Urothelium cell line (cell line): ENCODE results near the gene TUBE1.
A peak's percentile ranks its signal among the peaks of the same experiment; 100 is the strongest.

Experiments used
- DNase-seq: peaks from one replicate; pipeline ENCODE4 v3.0.0; 2011; ENCODE audit warnings: low spot score, mixed read lengths
- FAIRE-seq: peaks from 2 replicates; lab custom pipeline; 2011; peaks lifted over from hg19 to GRCh38; lab: Jason Lieb, UNC

TUBE1 gene

DNA sequence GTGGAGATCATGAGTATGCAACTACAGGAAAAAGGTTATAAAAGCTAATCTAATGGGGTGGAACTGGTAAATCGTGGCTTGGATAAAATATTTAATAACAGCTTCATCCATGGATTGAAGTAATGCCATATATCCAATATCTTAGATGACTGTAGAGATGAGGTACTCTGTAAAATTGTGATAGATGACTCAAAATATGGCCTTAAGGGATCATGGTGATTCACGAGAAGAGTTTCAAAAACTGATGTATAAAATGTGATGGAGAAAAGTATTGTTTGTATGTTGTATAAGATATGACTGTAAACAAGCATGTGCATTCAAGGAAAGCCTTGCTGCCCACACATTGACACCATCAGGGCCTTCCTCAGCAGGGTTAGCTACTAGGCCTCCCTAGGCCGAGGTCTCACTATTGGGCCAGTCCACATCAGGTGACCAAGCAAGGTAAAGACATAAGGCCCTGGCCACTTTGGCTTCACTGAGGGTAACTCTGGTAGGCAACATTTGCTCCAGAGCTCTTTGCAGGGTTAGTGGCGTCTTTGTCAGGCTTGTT is 51.1 kb downstream of the TUBE1 start:
- FAIRE-seq (no peak), DNase-seq (no peak)

DNA sequence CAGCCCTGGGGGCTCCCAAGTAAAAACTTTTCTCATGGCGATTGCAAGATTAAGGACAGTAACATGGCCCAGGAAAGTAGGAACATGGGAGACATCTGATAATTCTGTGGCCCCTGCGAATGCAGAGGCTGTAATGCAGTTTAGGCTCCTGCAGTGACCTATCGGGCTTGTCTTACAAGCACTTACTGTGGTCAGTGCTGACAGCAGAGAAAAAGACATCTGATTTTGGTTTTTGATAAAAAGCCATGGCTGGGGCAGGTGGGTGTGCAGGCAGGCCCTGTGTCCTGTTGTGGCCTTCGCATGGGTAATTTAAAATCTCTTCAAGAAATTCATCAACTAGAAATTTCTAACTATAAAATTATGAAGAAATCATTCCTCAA is 52.7 kb downstream of the TUBE1 start:
- no peak for FAIRE-seq
- DNase-seq: no peak

DNA sequence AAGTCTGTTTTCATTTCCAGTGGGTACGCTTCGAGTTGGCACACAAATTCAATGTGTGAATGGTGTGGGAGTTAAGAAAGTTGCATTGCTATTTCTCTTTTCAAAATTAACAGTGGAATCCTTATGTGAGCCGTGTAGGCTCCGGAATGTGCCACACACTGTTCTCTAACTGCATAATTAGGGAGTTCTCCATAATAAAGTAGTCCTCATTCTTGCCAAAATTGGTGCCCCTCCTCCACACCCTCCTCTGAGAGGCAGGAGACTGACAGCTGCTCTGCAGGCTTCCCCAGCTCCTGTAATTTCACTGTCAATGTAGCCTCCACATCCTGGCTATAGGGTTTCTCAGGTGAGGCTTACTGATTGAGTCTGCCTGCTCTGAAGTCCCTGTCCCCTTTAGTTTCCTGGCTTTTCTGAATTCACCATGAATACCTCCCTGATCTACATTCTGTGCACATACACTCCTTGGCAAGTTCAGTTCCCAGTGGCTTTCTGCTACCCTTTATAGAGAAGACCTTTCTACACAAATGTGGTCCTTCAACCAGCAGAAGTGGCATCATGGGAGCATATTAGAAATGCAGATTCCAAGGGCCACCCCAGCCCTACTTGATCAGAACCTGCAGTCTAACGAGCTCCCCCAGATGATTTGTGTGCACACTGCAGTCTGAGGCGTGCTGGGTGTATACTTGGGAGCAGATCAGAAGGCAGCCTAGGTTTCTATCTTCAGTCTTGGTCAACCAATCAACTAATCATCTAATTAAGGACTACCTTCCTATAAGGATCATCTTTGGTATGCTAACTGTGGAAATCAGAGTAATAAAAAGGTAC is 53.3 kb downstream of the TUBE1 start:
- FAIRE-seq: no peak
- DNase-seq: no peak

DNA sequence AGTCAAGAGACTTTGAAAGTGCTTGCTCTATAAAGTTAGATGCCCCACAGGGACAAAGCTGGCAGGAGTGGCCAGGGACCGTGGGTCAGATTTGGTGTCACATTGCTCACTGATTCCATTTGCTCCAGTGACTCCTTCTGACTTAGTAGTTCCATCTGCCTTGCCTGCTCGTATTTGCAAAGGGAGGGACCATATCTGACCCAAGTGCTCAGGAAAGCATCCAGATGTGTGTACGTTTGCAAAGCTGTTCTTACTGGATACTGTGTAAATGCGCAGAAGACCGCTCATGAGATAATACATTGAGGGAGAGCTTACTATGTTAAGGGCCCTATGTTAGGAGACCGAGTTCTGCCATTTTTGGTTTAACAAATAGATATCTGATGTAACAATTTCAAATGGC is 54.6 kb downstream of the TUBE1 start:
- FAIRE-seq: no peak
- DNase-seq: no peak

DNA sequence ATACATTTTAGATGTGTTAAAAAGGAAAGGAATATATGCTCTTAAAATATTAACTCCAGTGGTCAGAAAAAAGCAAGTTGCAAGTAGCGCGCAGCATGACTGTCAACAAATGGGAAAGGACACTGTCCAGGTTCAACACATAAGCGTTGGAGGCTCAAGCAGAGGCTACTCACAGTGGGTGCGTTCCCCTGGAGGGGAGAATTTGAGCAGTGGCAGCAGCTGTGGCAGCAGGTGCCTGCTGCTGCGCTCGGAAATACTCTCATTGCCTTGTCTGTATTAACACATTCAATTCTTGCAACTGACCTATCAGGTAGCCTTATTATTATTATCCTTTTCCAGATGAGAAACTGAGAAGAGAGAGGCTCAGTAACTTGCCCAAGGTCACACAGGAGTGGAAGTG is 55.3 kb downstream of the TUBE1 start:
- DNase-seq (no peak), FAIRE-seq (no peak)

DNA sequence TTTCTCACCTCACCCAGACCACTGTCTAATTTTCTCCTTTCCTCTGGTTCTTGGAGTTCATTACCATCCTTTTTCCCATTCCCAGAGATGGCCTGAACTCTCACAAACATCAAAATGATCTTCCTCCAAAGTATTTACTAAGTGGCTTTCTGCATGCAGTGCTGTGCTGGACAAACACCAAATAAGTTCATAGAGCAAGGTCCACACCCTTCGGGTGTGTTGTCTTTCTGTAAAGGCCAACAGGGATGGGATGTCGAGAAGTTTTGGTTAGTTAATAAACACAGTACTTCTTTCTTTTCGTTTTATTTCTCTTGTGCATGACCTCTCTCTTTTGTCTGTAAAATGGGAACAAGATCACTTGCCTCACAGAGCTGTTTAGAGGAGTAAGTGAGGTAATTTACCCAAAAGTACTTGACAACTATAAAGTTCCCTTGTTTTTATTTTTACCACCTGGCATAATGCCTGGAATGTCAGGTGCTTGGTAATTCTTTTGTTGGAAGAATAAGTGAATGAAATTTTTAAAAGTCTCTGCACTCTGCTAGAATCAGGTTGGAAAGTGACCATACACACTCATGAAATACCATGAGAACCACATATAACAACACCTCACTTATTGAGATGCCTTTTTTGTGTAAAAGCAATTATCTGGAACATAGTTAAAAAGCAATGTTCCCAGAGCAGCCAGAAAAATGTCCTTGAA is 56.2 kb downstream of the TUBE1 start:
- FAIRE-seq: no peak
- DNase-seq: no peak

DNA sequence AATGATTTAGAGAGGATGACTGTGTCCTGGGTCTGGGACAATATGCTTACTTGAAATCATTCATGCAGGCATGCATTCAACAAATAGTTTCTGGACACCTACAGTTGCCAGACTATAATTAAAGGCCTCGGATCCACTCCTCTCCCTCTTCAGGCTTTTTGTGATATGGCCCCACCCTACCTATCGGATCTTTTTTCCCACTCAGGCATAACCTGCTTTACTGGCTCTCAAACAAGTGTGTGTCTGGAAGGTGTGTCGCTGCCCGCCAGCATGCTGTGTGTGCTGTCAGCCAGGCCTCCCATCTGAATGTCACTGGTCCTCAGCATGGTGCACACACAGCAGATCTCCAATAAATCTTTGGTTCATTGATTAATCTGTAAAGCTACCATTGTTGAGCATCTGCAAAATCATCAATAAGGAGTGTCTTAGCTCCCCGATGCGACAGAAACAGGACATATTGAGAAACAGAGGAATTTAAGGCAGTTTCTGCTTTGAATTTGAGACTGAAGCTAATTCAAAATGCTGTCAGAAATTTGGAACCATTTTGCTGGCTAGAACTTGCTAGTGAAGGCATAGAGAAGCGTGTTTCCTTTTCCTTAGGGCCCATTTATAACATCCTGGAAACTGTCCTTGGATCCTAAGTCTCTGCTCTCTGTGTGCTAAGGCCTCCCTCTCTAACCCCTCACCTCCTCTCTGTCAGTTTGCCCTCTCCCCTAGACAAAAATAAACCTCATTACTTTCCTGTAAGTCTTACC is 56.9 kb downstream of the TUBE1 start:
- no peak for FAIRE-seq
- DNase-seq: no peak

DNA sequence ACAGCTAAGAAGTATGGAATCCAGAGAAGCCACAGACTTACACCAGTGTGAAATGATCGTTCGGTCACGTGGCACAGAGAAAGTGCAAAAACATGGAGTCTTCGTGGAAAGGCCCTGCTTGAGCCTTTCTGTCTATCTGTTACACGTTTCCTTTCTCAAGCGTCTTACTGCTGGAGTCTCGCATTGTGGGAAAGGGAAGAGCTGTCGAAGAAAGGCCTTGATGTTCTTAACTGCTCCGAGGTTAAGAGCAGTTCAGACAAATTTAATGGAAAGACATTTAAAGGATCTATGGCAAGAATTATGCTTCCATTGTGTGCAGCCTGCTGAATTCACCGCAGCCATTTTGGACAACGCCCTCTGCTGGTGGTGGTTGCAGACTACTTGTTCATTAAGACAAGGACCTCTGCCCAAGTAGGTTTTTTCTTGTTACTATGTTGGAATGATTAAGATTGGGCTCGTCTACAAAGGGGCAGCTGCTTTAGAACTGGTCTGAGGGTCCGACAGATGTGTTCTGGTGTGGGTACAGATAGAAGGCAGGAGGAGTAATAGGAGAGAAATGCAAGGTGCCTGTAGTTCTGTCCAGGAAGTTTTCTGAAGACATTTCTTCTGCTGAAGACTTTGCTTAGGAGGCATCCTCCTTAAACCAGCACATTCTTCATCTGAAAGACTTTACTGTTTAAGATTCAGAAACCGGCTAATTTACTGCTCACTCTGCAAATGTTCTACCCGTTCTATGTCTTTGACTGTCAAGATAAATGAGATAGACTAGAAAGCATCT is 58.0 kb downstream of the TUBE1 start:
- DNase-seq (peak; percentile 44), FAIRE-seq (no peak)

DNA sequence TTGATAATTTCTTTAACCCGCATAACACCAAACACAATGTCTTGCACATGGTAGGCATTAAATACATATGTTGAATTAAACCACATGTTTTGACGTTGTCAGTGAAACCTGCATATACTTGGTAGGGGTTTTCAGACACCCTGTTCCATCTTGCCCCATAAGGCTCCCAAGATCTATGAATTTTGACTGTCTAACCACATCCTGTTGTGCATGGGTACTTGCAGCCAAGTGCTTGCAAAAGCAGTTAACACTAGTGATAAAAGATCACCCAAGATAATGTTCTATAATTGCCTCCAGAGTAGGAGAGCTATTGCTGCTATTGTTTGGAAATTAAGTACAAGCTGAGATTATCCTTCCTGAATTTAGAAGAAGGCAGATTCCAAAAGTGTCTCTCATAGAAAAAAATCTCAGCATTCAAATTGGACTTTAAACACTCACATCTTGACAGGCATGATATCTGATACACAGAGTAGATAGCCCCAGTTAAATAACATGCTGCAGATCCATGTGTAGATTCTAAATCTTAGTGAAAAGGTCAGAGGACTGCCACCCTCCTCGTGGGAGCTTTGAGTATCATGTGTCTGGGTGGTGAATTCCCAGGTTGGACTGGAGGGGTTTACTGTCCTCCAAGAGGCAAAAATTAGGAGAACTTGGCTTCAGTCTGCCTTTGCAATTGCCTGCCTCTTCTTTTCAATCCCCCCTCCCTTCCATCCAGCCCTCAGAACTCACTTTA is 59.2 kb downstream of the TUBE1 start:
- no peak for FAIRE-seq
- DNase-seq: no peak

DNA sequence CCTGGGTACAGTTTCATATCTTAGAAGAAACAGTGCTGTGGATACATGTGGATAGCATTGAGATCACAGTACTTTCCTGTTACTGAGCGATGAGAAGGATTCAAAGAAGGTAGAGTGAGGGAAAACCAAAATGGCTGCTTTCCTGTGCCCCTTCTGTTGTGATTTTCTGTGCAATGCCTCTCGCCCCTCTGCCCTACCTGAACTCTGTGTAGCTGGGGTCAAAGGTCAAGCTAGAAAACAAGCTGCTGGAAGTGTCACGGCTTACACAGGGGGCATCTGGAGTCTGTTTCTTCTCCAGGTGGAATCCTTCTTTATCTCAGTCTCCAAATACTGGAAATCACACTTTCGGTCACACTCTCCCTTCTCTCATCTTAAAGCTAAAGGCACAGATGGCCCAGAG is 60.3 kb downstream of the TUBE1 start:
- DNase-seq (no peak), FAIRE-seq (no peak)

DNA sequence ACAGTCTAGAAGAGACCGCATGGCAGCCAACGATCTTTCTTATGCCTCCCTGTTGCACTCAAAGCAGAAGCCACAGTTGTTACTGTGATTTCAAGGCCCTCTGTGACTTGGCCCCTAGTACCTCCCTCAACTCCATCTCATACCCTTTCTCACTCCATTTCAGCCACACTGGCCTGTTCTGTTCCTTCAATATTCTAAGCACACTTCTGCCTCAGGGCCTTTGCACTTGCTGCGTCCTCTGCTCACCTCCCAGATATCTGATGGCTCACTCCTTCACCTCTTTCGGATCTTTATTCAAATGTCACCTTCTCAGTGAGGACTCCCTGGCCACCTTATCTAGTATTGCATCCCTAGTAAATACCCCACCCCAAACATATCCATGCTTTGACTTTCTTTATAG is 62.8 kb downstream of the TUBE1 start:
- DNase-seq (no peak), FAIRE-seq (no peak)

DNA sequence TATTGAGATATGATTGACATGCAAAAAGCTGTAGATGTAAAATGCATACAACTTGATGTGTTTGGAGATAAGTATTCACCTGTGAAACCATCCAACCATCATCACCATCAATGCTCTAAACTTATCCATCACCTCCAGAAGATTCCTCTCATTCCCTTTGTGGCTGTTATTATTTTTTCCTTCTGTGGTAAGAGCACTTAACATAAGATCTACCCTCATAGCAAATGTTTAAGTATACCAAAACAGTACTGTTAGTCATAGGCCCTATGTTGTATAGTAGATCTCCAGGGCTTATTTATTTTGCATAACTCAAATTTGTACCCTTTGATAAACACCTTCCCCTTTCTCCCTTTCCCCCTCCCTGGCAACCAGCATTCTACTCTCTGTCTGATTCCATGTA is 64.5 kb downstream of the TUBE1 start:
- DNase-seq (no peak), FAIRE-seq (no peak)

DNA sequence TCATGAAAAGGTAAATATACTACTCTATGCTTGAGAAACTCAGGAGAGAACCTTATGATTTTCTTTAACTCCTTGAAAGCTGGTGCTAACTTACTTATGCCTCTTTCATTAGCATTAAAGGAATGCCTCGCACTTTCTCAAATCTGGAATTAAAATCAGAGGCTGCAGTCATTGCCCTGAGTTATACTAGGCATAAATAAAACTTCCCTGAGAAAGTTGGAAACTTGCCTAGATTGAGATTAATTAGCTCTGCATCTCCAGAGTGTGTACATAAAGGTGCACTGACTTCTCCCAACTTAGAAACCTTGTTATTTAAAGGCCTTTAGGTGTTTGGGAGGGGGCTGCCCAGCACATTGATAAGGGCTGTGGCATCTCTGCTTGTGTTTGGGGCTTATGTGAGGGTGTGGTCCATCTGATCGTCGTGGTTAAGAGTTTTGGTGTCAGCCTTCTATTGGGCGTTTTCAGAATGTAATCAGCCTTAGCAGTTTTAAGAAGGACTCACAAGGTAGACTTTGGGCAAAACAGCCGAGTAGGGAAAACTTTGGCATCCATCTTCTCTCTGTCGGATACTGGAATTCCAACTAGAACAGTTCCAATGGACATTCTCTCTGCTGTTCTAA is 65.5 kb downstream of the TUBE1 start:
- DNase-seq (no peak), FAIRE-seq (no peak)
